ENCODE results near the gene DDIT3. TPM values are rescaled to one million over a fixed set of nuclear protein-coding genes. Genes with fewer than 3 reads are reported as not detected.

The DDIT3 gene
- total RNA-seq, 2 donors from 2014 or later, result 64.6 to 71.7 TPM

GRCh38 chr12:57476162-57476992, 43.9 kb downstream of the DDIT3 start:
- H3K4me1 Mint-ChIP-seq (ENCODE audit: low read depth), result peaks cover 73% of the 10 kb centered on the region
- peaks cover 17 to 34% of the 10 kb centered on the region in 2 donors for H3K36me3 Mint-ChIP-seq (ENCODE audit: insufficient read depth in 2 of 2)
- ATAC-seq (replicated peaks in 1 of 2) (peak; percentile 62 to 74), DNase-seq (peak; percentile 87 to 91)
- peak overlapping the region; percentile 95 for H3K27ac Mint-ChIP-seq
- H3K9me3 Mint-ChIP-seq, result no peaks in the 10 kb centered on the region
- H3K27me3 Mint-ChIP-seq (ENCODE audit: low read depth), result no peaks in the 10 kb centered on the region
- H3K4me3 Mint-ChIP-seq, result peak overlapping the region; percentile 97 to 98

GRCh38 chr12:57475271-57476161, 44.8 kb downstream of the DDIT3 start:
- DNase-seq (no peak), ATAC-seq (replicated peaks in 1 of 2) (no peak)
- H3K4me1 Mint-ChIP-seq (ENCODE audit: low read depth), result peaks cover 65% of the 10 kb centered on the region
- H3K27ac Mint-ChIP-seq, result no peak overlapping the region
- peak overlapping the region; percentile 97 to 98 for H3K4me3 Mint-ChIP-seq
- no peaks in the 10 kb centered on the region for H3K9me3 Mint-ChIP-seq
- H3K27me3 Mint-ChIP-seq (ENCODE audit: low read depth), result no peaks in the 10 kb centered on the region
- peaks cover 17 to 36% of the 10 kb centered on the region in 2 donors for H3K36me3 Mint-ChIP-seq (ENCODE audit: insufficient read depth in 2 of 2)

GRCh38 chr12:57474862-57475261, 45.5 kb downstream of the DDIT3 start:
- Mint-ChIP-seq H3K27me3 (ENCODE audit: low read depth) (no peaks in the 10 kb centered on the region), H3K9me3 (no peaks in the 10 kb centered on the region), H3K27ac (peak overlapping the region; percentile 68), H3K4me1 (ENCODE audit: low read depth) (peaks cover 58% of the 10 kb centered on the region), H3K36me3 (ENCODE audit: insufficient read depth in 2 of 2) (peaks cover 17 to 36% of the 10 kb centered on the region in 2 donors), H3K4me3 (peak overlapping the region; percentile 55 to 71)
- no peak for DNase-seq
- ATAC-seq (replicated peaks in 1 of 2), result no peak

- Mint-ChIP-seq H3K9me3 (no peaks in the 10 kb centered on the region), H3K27ac (peak overlapping the region; percentile 68), H3K36me3 (ENCODE audit: insufficient read depth in 2 of 2) (peaks cover 17 to 36% of the 10 kb centered on the region in 2 donors), H3K4me3 (peak overlapping the region; percentile 55 to 71), H3K27me3 (ENCODE audit: low read depth) (no peaks in the 10 kb centered on the region), H3K4me1 (ENCODE audit: low read depth) (peaks cover 54% of the 10 kb centered on the region)
- DNase-seq, result no peak
- no peak for ATAC-seq (replicated peaks in 1 of 2)
Measured at GRCh38 chr12:57474430-57474829, 45.9 kb downstream of the DDIT3 start.

GRCh38 chr12:57473886-57474285, 46.4 kb downstream of the DDIT3 start:
- DNase-seq (no peak), ATAC-seq (replicated peaks in 1 of 2) (no peak)
- Mint-ChIP-seq H3K4me3 (peak overlapping the region; percentile 55 to 71), H3K27me3 (ENCODE audit: low read depth) (no peaks in the 10 kb centered on the region), H3K9me3 (no peaks in the 10 kb centered on the region), H3K4me1 (ENCODE audit: low read depth) (peaks cover 48% of the 10 kb centered on the region), H3K27ac (peak overlapping the region; percentile 26), H3K36me3 (ENCODE audit: insufficient read depth in 2 of 2) (peaks cover 17 to 36% of the 10 kb centered on the region in 2 donors)

GRCh38 chr12:57473392-57473791, 46.9 kb downstream of the DDIT3 start:
- Mint-ChIP-seq H3K36me3 (ENCODE audit: insufficient read depth in 2 of 2) (peaks cover 16 to 35% of the 10 kb centered on the region in 2 donors), H3K4me1 (ENCODE audit: low read depth) (peaks cover 43% of the 10 kb centered on the region), H3K27me3 (ENCODE audit: low read depth) (no peaks in the 10 kb centered on the region), H3K27ac (no peak overlapping the region), H3K9me3 (no peaks in the 10 kb centered on the region), H3K4me3 (no peak overlapping the region)
- ATAC-seq (replicated peaks in 1 of 2) (no peak), DNase-seq (no peak)

- ATAC-seq (replicated peaks in 1 of 2) (no peak), DNase-seq (no peak)
- Mint-ChIP-seq H3K27ac (peak overlapping the region; percentile 47), H3K4me3 (no peak overlapping the region), H3K36me3 (ENCODE audit: insufficient read depth in 2 of 2) (peaks cover 13 to 31% of the 10 kb centered on the region in 2 donors), H3K9me3 (no peaks in the 10 kb centered on the region), H3K4me1 (ENCODE audit: low read depth) (peaks cover 35% of the 10 kb centered on the region), H3K27me3 (ENCODE audit: low read depth) (no peaks in the 10 kb centered on the region)
Measured at GRCh38 chr12:57472391-57472790, 47.9 kb downstream of the DDIT3 start.

GRCh38 chr12:57471661-57472060, 48.7 kb downstream of the DDIT3 start:
- Mint-ChIP-seq H3K27ac (peak overlapping the region; percentile 47), H3K27me3 (ENCODE audit: low read depth) (no peaks in the 10 kb centered on the region), H3K36me3 (ENCODE audit: insufficient read depth in 2 of 2) (peaks cover 10 to 24% of the 10 kb centered on the region in 2 donors), H3K4me1 (ENCODE audit: low read depth) (peaks cover 32% of the 10 kb centered on the region), H3K9me3 (no peaks in the 10 kb centered on the region), H3K4me3 (no peak overlapping the region)
- ATAC-seq (replicated peaks in 1 of 2) (no peak), DNase-seq (no peak)

GRCh38 chr12:57470970-57471656, 49.2 kb downstream of the DDIT3 start:
- Mint-ChIP-seq H3K4me1 (ENCODE audit: low read depth) (peaks cover 27% of the 10 kb centered on the region), H3K27me3 (ENCODE audit: low read depth) (no peaks in the 10 kb centered on the region), H3K9me3 (no peaks in the 10 kb centered on the region), H3K4me3 (no peak overlapping the region), H3K36me3 (ENCODE audit: insufficient read depth in 2 of 2) (peaks cover 7 to 19% of the 10 kb centered on the region in 2 donors), H3K27ac (no peak overlapping the region)
- ATAC-seq (replicated peaks in 1 of 2), result no peak
- DNase-seq, result no peak

GRCh38 chr12:57470286-57470969, 49.9 kb downstream of the DDIT3 start:
- Mint-ChIP-seq H3K27me3 (ENCODE audit: low read depth) (no peaks in the 10 kb centered on the region), H3K4me1 (ENCODE audit: low read depth) (peaks cover 32% of the 10 kb centered on the region), H3K9me3 (no peaks in the 10 kb centered on the region), H3K4me3 (no peak overlapping the region), H3K27ac (no peak overlapping the region), H3K36me3 (ENCODE audit: insufficient read depth in 2 of 2) (peaks cover 7 to 19% of the 10 kb centered on the region in 2 donors)
- ATAC-seq (replicated peaks in 1 of 2), result no peak
- DNase-seq, result no peak

- Mint-ChIP-seq H3K27ac (no peak overlapping the region), H3K27me3 (ENCODE audit: low read depth) (no peaks in the 10 kb centered on the region), H3K9me3 (no peaks in the 10 kb centered on the region), H3K36me3 (ENCODE audit: insufficient read depth in 2 of 2) (peaks cover 7 to 15% of the 10 kb centered on the region in 2 donors), H3K4me3 (no peak overlapping the region), H3K4me1 (ENCODE audit: low read depth) (peaks cover 28% of the 10 kb centered on the region)
- DNase-seq, result no peak
- ATAC-seq (replicated peaks in 1 of 2), result no peak
Measured at GRCh38 chr12:57469296-57470164, 50.8 kb downstream of the DDIT3 start.
